H9 (cell line): ENCODE measurements around the gene UTP4. TPM values are rescaled to one million over a fixed set of nuclear protein-coding genes. Genes with fewer than 3 reads are reported as not detected.

Experiments
- DNase-seq: peaks from one replicate; pipeline ENCODE4 v3.0.0-alpha.2; 2017
- H2AFZ ChIP-seq: one replicate; pipeline ENCODE4 v1.6.1; 2013; ENCODE audit warnings: mild to moderate bottlenecking, low read length, control low read depth, moderate library complexity
- H2AK5ac ChIP-seq: 2 replicates; pipeline ENCODE4 v1.6.1; 2013; ENCODE audit warnings: low read length, control low read depth, mixed read lengths; ENCODE audit not compliant: insufficient read length
- H2BK120ac ChIP-seq: one replicate; pipeline ENCODE4 v1.6.1; 2013; ENCODE audit warnings: low read depth, mild to moderate bottlenecking, low read length, control low read depth, inconsistent platforms; ENCODE audit not compliant: poor library complexity, severe bottlenecking
- H2BK12ac ChIP-seq: 2 replicates; pipeline ENCODE4 v1.6.1; 2013; ENCODE audit warnings: low read length, control low read depth, mixed read lengths, low read depth; ENCODE audit not compliant: insufficient read length
- H2BK15ac ChIP-seq: 2 replicates; pipeline ENCODE4 v1.6.1; 2013; ENCODE audit warnings: low read depth, low read length, control low read depth
- H2BK20ac ChIP-seq: one replicate; pipeline ENCODE4 v1.6.1; 2013; ENCODE audit warnings: low read depth, mild to moderate bottlenecking, low read length, control low read depth, inconsistent platforms; ENCODE audit not compliant: poor library complexity, severe bottlenecking
- H2BK5ac ChIP-seq: 2 replicates; pipeline ENCODE4 v1.6.1; 2013; ENCODE audit warnings: low read length, control low read depth, mixed read lengths; ENCODE audit not compliant: insufficient read length
- H3K14ac ChIP-seq: 2 replicates; pipeline ENCODE4 v1.6.1; 2013; ENCODE audit warnings: low read length, control low read depth; ENCODE audit not compliant: insufficient read depth
- H3K18ac ChIP-seq: 2 replicates; pipeline ENCODE4 v1.6.1; 2013; ENCODE audit warnings: low read depth, mild to moderate bottlenecking, mixed read lengths, low read length, control low read depth; ENCODE audit not compliant: insufficient read length
- H3K23ac ChIP-seq: 2 replicates; pipeline ENCODE4 v1.6.1; 2013; ENCODE audit warnings: low read length, control low read depth, mixed read lengths, low read depth; ENCODE audit not compliant: insufficient read length
- H3K23me2 ChIP-seq: 2 replicates; pipeline ENCODE4 v1.6.1; 2013; ENCODE audit warnings: low read depth, mild to moderate bottlenecking, mixed read lengths, low read length, control low read depth; ENCODE audit not compliant: insufficient read length, poor library complexity, severe bottlenecking
- H3K27ac ChIP-seq: 2 replicates; pipeline ENCODE4 v1.5.1; 2013; ENCODE audit warnings: low read length, control low read depth, mixed read lengths, low read depth; ENCODE audit not compliant: insufficient read length
- H3K27me3 ChIP-seq: 2 replicates; pipeline ENCODE4 v1.6.1; 2013; ENCODE audit warnings: low read length, control low read depth, inconsistent platforms; ENCODE audit not compliant: insufficient read depth
- H3K4ac ChIP-seq: 2 replicates; pipeline ENCODE4 v1.6.1; 2013; ENCODE audit warnings: low read depth, mild to moderate bottlenecking, control low read depth, inconsistent platforms, low read length, moderate library complexity
- H3K4me1 ChIP-seq: 2 replicates; pipeline ENCODE4 v1.6.1; 2013; ENCODE audit warnings: low read length, control low read depth, inconsistent platforms; ENCODE audit not compliant: insufficient read depth
- H3K4me2 ChIP-seq: 2 replicates; pipeline ENCODE4 v1.6.1; 2013; ENCODE audit warnings: low read length, control low read depth, mixed read lengths; ENCODE audit not compliant: insufficient read length, insufficient read depth
- H3K56ac ChIP-seq: 2 replicates; pipeline ENCODE4 v1.6.1; 2013; ENCODE audit warnings: low read depth, mild to moderate bottlenecking, mixed read lengths, low read length, control low read depth; ENCODE audit not compliant: insufficient read length
- H3K79me1 ChIP-seq: 2 replicates; pipeline ENCODE4 v1.6.1; 2013; ENCODE audit warnings: low read depth, mild to moderate bottlenecking, moderate library complexity, low read length, control low read depth, inconsistent platforms; ENCODE audit not compliant: insufficient read depth, poor library complexity, severe bottlenecking
- H3K79me2 ChIP-seq: 2 replicates; pipeline ENCODE4 v1.6.1; 2013; ENCODE audit warnings: low read length, control low read depth, inconsistent platforms; ENCODE audit not compliant: insufficient read depth
- H3K9ac ChIP-seq: 2 replicates; pipeline ENCODE4 v1.6.1; 2013; ENCODE audit warnings: low read length, control low read depth, mixed read lengths; ENCODE audit not compliant: insufficient read length; ENCODE audit errors: extremely low read depth
- H3K9me3 ChIP-seq: one replicate; pipeline ENCODE4 v1.6.1; 2013; ENCODE audit warnings: low read depth, low read length, inconsistent platforms; ENCODE audit not compliant: control insufficient read depth
- H3T11ph ChIP-seq: one replicate; pipeline ENCODE4 v1.6.1; 2013; ENCODE audit warnings: mild to moderate bottlenecking, low read length, control low read depth, inconsistent platforms
- H4K20me1 ChIP-seq: one replicate; pipeline ENCODE4 v1.6.1; 2013; ENCODE audit not compliant: control insufficient read depth, insufficient read length, insufficient read depth
- H4K5ac ChIP-seq: 2 replicates; pipeline ENCODE4 v1.6.1; 2013; ENCODE audit warnings: low read depth, mild to moderate bottlenecking, mixed read lengths, low read length, control low read depth; ENCODE audit not compliant: insufficient read length
- H4K8ac ChIP-seq: replicated peaks from 2 replicates; pipeline ENCODE4 v1.6.1; 2013; ENCODE audit warnings: low read length, control low read depth, mixed read lengths, low read depth; ENCODE audit not compliant: insufficient read length
- H4K91ac ChIP-seq: 2 replicates; pipeline ENCODE4 v1.6.1; 2013; ENCODE audit warnings: low read depth, mild to moderate bottlenecking, moderate library complexity, mixed read lengths, low read length, control low read depth; ENCODE audit not compliant: insufficient read length
- H3K27ac Mint-ChIP-seq, 3 experiments: 2 replicates in 2 of 3; 3 replicates in 1 of 3; pipeline ENCODE4 v1.8.0; 2020 to 2021; ENCODE audit warnings: mixed read lengths in 3 of 3, mild to moderate bottlenecking in 1 of 3, moderate library complexity in 1 of 3
- H3K27me3 Mint-ChIP-seq: 2 replicates; pipeline ENCODE4 v1.8.0; 2021; ENCODE audit warnings: low read depth, mild to moderate bottlenecking, moderate library complexity, mixed read lengths
- H3K36me3 Mint-ChIP-seq, 3 experiments: 2 replicates in 2 of 3; 3 replicates in 1 of 3; pipeline ENCODE4 v1.8.0; 2020 to 2021; ENCODE audit warnings: low read depth in 3 of 3, mixed read lengths in 3 of 3; ENCODE audit not compliant: insufficient read depth in 1 of 3
- H3K4me1 Mint-ChIP-seq, 2 experiments: 2 replicates each; pipeline ENCODE4 v1.8.0; 2020; ENCODE audit warnings: mixed read lengths in 2 of 2
- H3K4me3 Mint-ChIP-seq, 2 experiments: 2 replicates in 1 of 2; 3 replicates in 1 of 2; pipeline ENCODE4 v1.8.0; 2020 to 2021; ENCODE audit warnings: mild to moderate bottlenecking in 2 of 2, mixed read lengths in 2 of 2, moderate library complexity in 1 of 2
- H3K9me3 Mint-ChIP-seq, 2 experiments: 2 replicates in 1 of 2; 3 replicates in 1 of 2; pipeline ENCODE4 v1.8.0; 2020; ENCODE audit warnings: mild to moderate bottlenecking in 2 of 2, mixed read lengths in 2 of 2, moderate library complexity in 1 of 2
- total RNA-seq: library from RNA; stranded (reverse); gene quantifications from 2 replicates; pipeline ENCODE4 v1.2.1, GENCODE V29; 2021
- TF ChIP-seq, protein P1 (sequence below): fragments of 200-600 bp; sonication (generic); conservative IDR thresholded peaks from 3 replicates; pipeline ENCODE4 v1.8.0; 2021; ENCODE audit warnings: antibody characterized with exemption, mild to moderate bottlenecking

Gene UTP4
- total RNA-seq, 1 experiment from 2014 or later: 94.0 TPM

DNA sequence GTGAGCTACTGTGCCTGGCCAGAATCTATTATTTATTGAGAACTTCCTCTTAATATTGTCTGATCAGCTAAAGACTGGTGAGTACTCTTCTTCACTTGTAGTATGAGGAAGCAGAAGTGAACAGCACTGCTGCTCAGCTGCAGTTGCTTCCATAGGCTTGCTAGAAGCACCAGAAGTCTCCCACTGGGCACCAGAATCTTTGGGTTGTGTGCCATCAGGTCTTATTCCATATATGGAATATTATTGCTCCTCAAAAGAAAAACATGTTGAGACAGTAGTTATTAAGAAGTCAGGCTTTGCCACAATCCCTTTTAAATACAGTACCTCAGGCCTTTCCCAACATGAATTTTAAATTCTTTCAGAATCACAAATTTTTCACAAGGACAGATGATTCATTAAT, 71.7 kb downstream of the UTP4 start:
- no peak overlapping the region for H2BK15ac ChIP-seq
- Mint-ChIP-seq H3K4me3 (no peak overlapping the region), H3K9me3 (no peaks in the 10 kb centered on the region), H3K4me1 (no peaks in the 10 kb centered on the region), H3K36me3 (no peaks in the 10 kb centered on the region; a peak in 1 of 7 replicates), H3K27me3 (no peaks in the 10 kb centered on the region), H3K27ac (no peak overlapping the region; a peak in 2 of 7 replicates)
- H2BK20ac ChIP-seq: no peak overlapping the region
- H3K9ac ChIP-seq: no peak overlapping the region
- no peak overlapping the region for H3K56ac ChIP-seq
- no peaks in the 10 kb centered on the region for H3K4me1 ChIP-seq
- no peaks in the 10 kb centered on the region for H3K27me3 ChIP-seq
- DNase-seq: no peak
- no peak overlapping the region for H2AFZ ChIP-seq
- TF ChIP-seq, protein P1, sequence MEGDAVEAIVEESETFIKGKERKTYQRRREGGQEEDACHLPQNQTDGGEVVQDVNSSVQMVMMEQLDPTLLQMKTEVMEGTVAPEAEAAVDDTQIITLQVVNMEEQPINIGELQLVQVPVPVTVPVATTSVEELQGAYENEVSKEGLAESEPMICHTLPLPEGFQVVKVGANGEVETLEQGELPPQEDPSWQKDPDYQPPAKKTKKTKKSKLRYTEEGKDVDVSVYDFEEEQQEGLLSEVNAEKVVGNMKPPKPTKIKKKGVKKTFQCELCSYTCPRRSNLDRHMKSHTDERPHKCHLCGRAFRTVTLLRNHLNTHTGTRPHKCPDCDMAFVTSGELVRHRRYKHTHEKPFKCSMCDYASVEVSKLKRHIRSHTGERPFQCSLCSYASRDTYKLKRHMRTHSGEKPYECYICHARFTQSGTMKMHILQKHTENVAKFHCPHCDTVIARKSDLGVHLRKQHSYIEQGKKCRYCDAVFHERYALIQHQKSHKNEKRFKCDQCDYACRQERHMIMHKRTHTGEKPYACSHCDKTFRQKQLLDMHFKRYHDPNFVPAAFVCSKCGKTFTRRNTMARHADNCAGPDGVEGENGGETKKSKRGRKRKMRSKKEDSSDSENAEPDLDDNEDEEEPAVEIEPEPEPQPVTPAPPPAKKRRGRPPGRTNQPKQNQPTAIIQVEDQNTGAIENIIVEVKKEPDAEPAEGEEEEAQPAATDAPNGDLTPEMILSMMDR: no peak
- H3K4me2 ChIP-seq: no peak overlapping the region
- H4K8ac ChIP-seq: no peak overlapping the region
- H3K23me2 ChIP-seq: no peaks in the 10 kb centered on the region
- H2BK5ac ChIP-seq: no peak overlapping the region
- no peak overlapping the region for H3K4ac ChIP-seq
- H4K5ac ChIP-seq: no peak overlapping the region
- no peaks in the 10 kb centered on the region for H3K9me3 ChIP-seq
- no peak overlapping the region for H2BK12ac ChIP-seq
- no peak overlapping the region for H2AK5ac ChIP-seq
- peaks cover 3% of the 10 kb centered on the region; the same call in 1 of the 2 replicates for H3K79me2 ChIP-seq
- H3K79me1 ChIP-seq: peaks cover 6% of the 10 kb centered on the region
- H3K23ac ChIP-seq: no peak overlapping the region
- no peaks in the 10 kb centered on the region for H4K20me1 ChIP-seq
- H3T11ph ChIP-seq: no peak overlapping the region
- H3K18ac ChIP-seq: no peak overlapping the region
- H4K91ac ChIP-seq: no peak overlapping the region
- H3K14ac ChIP-seq: no peak overlapping the region
- no peak overlapping the region for H3K27ac ChIP-seq
- no peak overlapping the region for H2BK120ac ChIP-seq
